Measurements from ENCODE around the gene MCTP2.

DNA sequence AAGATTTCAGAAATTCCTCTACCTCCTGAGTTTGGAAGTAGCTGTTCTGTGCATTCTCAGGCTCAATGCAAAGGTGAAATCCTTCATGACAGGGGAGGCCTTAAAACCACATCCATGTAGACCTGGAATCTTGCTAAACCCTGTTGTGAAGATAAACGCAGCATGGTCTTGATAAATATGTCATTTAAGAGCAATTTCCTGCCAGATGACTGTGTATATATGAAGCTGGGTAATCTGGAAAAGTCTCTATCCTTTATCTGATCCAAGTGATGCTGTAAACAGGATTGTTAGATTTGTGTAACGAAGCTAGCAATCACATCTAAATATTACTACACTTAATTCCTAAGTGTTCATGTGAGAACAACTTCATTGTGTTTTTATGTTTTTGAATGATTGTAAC is 9.1 kb downstream of the MCTP2 start:
- TF ChIP-seq SUZ12 (IDR thresholded peaks at IDR 0.05; ENCODE audit: extremely low read depth, insufficient read depth, insufficient read length) (no peak), YY1 (IDR thresholded peaks at IDR 0.05; ENCODE audit: insufficient read depth, insufficient read length) (no peak), ZNF274 (IDR thresholded peaks at IDR 0.05; ENCODE audit: low read depth, low read length) (no peak)
